ENCODE measurements around the gene MUS81.
"Not testable (repeated sequence)": the region's sequence is repeated elsewhere in the genome, so short reads cannot be mapped to it uniquely, and the experiment has no call there.

The MUS81 gene, protein sequence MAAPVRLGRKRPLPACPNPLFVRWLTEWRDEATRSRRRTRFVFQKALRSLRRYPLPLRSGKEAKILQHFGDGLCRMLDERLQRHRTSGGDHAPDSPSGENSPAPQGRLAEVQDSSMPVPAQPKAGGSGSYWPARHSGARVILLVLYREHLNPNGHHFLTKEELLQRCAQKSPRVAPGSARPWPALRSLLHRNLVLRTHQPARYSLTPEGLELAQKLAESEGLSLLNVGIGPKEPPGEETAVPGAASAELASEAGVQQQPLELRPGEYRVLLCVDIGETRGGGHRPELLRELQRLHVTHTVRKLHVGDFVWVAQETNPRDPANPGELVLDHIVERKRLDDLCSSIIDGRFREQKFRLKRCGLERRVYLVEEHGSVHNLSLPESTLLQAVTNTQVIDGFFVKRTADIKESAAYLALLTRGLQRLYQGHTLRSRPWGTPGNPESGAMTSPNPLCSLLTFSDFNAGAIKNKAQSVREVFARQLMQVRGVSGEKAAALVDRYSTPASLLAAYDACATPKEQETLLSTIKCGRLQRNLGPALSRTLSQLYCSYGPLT

DNA sequence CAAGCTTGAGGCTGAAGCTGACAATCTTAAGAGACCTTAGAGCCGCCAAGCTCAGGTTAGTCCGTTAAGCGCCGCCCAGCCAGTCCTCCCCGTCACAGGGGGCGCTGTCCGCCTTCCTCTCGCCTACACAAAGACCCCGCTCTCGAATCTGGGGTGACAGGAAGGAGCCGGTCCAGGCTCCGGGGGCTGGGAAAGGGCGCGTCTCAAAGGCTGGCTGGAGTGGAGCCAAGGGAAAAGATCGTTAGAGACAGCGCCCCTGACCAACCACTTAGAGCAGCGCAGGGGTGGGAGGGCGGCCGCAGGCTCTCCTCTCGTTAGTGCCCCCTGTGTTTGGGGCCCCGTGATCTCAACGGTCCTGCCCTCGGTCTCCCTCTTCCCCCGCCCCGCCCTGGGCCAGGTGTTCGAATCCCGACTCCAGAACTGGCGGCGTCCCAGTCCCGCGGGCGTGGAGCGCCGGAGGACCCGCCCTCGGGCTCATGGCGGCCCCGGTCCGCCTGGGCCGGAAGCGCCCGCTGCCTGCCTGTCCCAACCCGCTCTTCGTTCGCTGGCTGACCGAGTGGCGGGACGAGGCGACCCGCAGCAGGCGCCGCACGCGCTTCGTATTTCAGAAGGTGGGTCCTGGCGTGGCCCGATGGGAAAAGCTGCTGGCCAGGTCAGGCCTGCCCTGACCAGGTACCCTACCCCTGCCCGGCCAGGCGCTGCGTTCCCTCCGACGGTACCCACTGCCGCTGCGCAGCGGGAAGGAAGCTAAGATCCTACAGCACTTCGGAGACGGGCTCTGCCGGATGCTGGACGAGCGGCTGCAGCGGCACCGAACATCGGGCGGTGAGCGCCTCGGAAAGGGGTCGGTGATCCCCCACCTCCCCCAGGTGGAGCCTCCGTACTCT is at the start of gene MUS81:
Gene MUS81, plus strand, starts transcription at position 156 of the 887 bp plus-strand sequence. Its CDS starts 321 bp downstream, at position 477.
- DNase-seq (ENCODE audit: low read depth) = peak; percentile 89

DNA sequence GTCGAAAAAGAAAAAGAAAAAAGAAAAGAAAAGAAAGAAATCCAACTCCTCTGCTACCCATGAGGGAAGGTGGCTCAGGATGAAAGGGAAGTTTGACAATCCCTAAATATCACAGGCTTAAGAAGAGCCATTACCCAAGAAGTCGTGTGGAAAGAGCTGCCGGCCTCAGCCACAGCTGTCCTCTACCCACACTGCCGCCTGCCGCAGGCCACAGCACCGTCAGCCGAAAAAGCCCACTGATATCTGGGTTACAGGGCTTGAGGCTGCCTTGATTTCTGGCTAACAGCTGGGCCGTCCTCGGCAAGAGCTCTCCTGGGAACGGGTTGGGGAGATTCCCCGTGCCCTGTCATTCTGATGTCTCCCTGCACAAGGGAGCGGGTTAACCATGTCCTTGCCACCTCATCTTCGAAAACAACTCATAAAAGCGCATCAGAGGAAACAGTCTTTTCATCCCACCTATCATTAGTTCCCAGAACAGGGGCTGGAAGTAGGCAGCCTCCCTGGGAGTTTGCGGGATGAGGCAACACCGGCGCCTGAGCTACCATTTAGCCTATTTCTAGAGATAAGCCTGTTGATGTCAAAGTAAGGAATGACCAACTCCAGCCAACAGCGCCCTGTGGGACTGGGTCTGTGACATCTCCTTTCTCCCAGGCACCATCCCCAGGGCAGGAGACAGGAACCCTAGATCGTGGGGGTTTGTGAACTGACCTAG is 48.3 kb upstream of the MUS81 start:
- DNase-seq (ENCODE audit: low read depth) = no peak

DNA sequence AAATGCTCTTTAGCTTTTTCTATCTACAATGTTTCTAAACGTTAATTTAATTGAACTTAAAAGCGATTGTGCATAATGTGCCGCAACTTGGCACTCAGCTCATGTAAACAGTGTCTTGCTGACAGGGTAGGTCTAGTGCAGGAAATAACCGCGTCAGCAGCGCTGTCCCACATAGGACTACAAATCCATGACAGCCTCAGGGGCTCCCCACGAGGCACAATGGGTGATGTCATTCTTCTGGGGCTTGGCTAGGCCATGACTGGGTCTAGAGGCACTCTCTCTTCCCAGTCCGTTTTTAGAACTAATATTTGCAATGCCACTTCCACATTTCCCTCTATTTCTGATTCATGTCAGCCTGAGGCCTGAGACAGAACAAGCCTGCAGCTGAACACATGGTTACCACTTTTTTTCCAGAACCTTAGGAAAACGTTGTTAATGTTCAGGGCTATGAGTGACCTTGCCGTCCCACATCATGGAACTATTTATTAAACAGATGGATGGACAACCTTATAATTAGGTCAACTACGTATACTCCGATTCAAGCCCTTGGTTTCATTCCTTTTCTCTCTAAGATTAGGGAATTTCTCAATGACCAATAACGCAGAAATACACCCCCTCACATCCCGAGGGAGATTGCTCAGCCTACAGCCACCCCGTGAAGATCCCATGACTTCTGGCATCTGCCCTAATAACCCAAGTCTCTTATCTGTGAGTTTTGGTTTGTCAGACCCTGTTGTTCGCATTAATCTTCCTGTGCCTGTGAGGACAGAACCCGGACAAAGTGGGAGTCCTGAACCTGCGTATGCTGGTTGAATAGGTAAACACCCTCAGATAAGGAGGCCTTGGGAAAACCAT is 45.9 kb upstream of the MUS81 start:
- DNase-seq (ENCODE audit: low read depth) = no peak

DNA sequence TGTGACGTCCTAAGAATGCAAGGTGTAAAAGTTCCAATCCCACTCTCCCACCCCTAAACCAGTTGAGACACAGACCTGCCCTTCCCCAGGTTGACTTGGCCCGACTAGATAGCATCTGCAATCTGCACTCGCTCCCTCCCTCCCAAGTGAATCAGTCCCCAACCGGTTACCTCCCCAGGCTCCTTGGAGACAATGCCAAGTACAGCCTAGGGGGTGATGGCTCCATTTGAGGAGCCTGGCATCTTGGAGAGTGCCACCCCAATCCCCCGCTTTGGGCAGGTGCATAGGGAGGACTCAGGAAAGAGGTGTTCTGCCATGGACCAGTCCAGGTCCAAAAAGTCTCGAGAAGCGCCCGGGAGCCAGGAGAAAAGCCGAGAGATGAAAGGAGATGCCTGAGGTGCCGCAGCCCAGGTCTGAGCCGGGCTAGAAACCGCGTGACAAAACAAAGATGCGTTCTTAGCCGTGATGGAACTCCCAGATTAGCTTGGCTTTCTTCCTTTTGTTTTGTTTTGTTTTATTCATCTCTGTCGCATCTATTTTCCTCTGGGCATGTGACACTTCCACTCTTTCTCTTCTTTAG is 45.2 kb upstream of the MUS81 start:
- no peak for DNase-seq (ENCODE audit: low read depth)

DNA sequence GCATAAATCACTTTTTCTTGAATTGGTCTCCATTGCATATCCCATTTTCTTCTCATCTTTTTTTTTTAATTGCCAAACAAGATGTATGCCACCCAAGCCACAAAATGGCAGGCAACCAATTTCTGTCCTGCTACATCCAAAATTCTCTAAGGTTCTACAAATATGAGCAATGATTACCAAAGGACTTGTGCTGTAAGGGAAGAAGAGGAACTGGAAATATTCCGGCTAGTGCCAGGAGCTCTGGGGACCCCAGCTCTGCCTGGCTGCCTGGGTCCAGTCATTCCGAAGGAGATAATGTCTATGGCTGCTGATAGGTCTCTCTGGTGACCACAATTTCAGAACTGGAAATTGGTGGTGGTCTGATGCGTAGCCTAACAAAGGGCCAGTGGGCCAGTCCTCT is 43.5 kb upstream of the MUS81 start:
- no peak for DNase-seq (ENCODE audit: low read depth)

DNA sequence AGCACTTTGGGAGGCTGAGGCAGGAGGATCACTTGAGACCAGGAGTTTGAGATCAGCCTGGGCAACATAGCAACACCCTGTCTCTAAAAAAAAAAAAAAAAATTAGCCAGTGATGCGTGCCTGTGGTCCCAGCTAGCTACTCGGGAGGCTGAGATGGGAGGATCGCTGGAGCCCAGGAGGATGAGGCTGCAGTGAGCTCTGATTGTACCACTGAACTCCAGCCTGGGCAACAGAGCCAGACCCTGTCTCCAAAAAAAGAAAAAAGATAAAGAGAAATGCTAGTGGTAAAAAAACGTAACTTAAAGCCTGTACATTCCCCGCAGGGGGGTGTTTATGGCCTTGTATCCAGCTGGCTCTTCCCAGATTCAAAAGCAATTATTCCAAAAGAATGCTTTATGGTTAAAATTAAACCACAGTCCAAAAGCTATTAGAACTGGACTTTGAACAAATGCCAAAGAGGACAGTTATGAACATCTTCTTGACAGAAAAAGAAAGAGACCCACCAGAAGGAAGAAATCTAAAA is 42.9 kb upstream of the MUS81 start:
- DNase-seq (ENCODE audit: low read depth) = no peak

DNA sequence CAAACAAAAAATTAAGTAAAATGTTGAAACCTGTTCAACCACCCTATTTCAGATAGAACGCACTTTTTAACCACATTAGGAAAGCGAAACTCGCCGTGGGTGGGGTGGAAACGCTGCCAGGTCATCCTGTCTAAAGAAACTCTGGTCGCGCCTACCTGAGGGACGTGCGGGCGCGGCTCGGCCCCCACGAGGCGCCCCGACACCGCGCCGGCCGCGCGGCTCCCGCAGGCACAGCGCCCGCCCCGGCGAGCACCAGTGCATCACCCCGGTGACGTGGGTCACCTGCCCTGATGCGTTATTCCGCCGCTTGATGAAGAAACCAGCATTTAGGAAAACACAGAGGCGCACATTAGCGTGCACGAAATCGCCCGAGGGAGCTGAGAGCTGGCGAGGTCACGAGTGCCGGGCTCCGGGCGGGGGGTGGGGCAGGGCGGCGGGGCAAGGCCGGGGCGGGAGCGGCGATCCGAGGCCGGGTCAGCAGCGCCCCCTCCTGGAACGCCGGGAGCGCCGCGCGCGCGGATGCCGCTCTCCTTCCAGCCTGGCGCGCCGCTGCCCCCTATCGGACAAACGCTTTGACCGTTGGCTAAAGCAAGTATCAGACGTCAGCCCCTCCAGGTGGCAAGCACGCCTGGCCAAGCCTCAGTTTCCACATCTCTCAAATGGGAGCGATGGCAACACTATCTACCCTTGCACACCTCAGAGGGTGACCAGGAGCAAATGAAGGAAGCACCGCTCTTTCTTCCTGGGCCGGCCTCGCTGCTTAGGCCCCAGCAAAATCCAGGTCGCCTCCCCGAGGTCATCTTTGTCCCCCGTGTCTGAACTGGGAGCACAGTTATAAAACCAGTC is 42.2 kb upstream of the MUS81 start:
- peak; percentile 61 for DNase-seq (ENCODE audit: low read depth)

DNA sequence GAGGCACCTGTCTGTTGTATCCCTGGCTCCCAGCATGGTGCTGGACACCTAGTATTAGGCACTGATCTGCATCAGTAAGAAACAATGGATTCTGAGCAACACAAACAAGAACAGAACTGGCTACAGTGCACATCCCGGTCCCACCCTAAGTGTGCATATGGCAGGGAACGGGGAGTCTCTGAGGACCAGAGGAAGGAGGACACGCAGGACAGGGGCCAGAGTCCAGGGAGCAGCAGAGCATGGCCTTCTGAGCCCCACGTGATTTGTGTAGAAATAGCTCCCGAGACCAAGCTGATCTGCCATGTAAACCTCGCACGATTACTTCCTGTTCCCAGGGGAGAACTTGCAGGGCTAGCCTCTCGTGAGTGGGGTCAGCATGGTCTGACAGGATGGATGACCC is 39.1 kb upstream of the MUS81 start:
- no peak for DNase-seq (ENCODE audit: low read depth)

DNA sequence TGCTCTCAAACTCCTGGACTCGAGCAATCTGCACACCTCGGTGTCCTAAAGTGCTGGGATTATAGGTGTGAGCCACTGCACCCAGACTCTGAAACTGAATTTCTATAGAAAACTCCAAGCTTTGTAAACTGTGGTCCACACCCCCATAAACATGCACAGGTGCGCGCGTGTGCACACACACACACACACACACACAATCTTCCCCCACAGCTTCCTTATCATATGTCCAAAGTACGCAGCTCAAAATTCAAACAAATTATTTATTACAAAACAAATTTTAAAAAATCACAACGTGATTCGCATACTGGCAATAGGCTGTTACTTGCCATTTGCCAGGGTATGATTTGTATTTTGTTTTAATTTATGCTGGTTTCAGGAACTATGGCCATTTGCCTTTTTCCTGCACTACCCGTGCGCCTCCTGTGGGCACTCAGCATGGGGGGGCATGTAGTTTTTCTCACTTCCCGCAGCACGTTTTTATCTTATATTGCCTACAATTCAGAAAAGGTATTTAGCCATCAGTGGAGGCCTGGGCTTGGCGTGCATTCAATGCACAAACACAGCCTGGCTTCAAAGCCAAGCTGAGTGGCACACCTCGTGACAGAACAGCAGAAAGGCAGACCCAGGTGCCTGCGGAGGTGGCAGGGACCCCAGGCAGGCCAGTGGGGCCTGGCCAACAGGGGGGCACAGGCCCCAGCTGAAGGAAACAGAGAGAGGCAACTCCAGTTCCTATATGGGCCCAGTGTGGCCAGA is 37.3 kb upstream of the MUS81 start:
- DNase-seq (ENCODE audit: low read depth) = no peak

DNA sequence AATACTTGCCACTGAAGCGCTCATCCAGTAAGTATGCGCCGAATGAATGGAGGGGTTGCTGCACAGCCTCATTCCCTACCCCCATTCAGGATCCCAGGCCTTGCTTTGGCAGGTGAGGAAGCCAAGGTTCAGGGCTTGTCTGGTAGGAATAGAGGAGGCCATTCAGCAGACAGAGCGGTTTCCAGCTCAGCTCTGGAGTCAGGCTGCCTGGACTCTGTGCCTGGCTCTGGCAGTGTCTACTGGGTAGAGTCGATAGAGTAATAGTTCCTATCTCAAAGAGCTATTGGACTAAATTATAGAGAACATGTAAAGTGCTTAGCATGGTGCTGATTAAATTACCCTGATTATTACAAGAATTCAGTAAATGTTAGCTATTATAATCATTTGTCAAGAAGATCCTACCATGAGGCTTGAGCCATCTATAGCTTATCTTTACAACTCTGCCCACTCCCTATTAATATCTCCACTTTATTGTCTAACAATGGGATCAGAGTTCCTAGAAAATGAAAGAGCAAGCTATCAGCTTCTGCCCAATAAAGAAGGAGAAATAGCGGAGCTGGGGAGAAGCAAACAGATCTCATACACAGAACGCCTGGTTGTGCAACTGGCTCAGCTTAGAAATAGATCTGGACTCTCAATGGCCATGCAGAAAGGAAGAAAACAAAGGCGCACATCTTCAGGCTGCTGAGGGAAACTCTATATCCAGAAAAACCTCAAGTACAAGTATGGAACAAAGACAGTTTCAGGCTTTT is 33.1 kb upstream of the MUS81 start:
- no peak for DNase-seq (ENCODE audit: low read depth)

DNA sequence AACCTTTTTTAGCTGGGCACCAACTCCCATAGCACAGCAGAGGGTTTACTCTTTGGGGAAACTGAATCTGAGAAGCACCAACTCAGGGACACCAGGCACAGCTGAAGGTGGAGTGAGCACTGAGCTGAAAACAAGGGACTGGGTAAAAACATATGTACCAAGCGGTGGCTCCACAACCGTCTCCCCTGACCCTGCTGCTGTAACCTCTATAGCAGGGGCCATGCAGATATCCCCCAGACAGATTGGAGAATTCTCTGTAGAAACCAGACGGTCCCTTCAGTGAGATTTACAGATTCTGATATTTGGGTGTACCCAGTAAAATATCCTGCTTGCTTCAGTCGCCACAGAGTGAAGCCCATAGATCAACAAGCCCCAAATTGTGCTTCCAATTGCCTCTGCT is 30.8 kb upstream of the MUS81 start:
- no peak for DNase-seq (ENCODE audit: low read depth)

DNA sequence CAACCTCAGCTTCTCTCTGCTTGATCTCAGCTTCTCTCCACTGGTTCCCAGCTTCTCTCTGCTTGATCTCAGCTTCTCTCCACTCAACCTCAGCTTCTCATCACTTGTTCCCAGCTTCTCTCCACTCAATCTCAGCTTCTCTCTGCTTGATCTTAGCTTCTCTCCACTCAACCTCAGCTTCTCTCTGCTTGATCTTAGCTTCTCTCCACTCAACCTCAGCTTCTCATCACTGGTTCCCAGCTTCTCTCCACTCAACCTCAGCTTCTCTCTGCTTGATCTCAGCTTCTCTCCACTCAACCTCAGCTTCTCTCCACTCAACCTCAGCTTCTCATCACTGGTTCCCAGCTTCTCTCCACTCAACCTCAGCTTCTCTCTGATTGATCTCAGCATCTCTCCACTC is 28.0 kb upstream of the MUS81 start:
- DNase-seq (ENCODE audit: low read depth) = not testable (repeated sequence)

DNA sequence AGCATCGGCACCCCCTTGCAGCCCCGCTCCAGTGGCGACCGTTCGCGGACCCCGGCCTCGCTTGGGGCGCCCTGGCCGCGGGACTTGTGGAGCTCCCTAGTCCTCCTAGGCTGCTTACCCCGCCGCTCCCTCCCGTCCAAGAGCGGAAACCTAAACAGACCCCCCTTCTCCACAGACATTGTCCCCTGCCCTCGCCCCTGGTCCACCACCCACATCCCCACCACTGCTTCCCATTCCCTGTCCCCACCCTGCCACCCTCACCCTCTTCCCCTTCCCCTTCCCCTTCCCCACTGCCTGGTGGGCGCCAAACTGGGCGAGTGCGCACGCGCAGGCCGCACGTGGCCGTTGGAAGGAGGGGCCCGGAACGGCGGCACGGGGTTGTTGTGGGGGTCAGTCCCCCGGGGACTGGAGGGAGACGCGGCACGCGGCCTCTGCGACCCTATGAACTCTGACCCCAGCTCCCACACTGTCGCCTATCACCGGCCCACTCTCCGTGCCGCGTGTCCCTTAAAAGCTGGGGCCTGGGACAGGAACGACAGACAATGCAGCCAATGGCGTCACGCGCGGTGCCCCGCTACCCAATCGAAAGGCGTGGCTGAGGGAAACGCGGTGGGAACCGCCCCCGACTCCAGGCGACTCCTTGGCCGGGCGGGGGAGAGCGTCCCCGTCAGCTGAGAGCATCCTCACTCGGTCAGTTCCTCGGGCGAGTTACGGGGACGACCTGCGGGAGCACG is 26.8 kb upstream of the MUS81 start, which contains the start of gene SNX32:
Gene SNX32, plus strand, starts transcription at position 667 of the 734 bp plus-strand sequence. CDS start 103 bp downstream, outside the sequence.
- peak; percentile 80 for DNase-seq (ENCODE audit: low read depth)

DNA sequence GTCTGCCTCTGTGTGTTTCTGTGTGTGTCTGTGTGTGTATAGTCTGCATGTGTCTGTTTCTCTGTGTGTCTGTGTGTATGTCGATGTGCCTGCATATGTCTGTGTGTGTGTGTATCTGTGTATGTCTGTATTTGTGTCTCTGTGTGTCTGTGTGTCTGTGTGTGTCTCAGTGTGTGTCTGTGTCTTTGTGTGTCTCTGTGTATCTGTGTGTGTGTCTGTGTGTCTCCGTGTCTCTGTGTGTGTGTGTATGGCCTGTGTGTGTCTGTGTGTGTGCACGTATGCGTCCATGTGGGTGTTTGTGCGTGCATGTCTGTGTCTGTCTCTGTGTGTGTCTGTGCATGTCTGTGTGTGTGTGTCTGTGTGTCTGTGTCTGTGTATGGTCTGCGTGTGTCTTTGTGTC is 26.0 kb upstream of the MUS81 start:
- no peak for DNase-seq (ENCODE audit: low read depth)

DNA sequence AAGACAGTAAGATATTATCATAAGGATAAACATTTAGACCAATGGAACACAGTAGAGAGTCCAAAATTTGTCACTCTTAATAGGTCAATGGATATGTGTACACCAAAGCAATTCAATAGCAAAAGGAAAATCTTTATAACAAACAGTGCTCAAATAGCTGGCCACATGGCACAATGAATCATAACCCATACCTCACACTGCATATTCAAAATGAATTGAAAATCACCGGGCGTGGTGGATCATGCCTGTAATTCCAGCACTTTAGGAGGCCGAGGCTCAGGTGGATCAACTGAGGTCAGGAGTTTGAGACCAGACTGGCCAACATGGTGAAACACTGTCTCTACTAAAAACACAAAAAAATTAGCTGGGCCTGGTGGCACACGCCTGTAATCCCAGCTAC is 18.1 kb upstream of the MUS81 start:
- DNase-seq (ENCODE audit: low read depth) = no peak

DNA sequence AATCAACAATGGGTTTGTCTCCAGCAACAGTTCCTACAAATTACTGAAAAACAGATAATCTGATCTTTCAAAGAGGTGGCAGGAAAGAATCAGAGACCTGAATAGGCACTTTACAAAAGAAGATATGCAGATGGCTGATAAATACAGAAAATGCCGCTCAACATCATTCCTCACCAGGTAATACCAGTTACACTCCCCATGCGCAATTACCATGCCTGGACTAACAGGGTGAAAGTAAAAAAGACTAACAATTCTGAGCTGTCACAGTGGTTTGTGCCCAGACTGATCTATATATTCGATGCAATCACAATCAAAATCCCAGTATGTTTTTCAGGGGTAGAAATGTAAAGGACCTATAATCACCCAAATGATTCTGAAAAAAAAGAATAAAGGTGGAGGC is 16.4 kb upstream of the MUS81 start:
- DNase-seq (ENCODE audit: low read depth) = no peak

DNA sequence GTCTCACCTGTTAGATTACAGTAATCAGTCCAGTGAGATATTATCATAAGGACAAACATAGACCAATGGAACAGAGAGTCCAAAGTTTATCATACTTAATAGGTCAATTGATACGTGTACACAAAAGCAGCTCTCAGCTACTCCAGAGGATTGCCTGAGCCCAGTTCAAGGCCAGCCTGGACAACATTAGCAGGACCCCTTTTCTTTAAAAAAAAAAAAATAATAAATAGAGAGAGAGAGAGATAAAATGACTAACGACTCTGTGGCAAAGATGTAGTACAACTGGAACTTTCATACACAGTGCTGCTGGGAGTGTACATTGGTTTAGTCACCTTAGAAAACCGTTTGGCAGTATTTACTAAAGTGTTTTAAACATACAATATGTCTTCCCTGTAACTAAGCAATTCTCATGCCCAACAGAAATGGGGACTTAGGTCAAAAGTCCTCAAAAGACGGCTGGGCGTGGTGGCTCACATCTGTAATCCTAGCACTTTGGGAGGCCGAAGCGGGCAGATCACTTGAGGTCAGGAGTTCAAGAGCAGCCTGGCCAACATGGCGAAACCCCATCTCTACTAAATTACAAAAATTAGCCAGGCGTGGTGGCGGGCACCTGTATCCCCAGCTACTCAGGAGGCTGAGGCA is 15.9 kb upstream of the MUS81 start:
- DNase-seq (ENCODE audit: low read depth) = no peak
